ENCODE results near the gene PPAT. TPM values are rescaled to one million over a fixed set of nuclear protein-coding genes. Genes with fewer than 3 reads are reported as not detected.
"Not testable (repeated sequence)": the region's sequence is repeated elsewhere in the genome, so short reads cannot be mapped to it uniquely, and the experiment has no call there.

Gene PPAT
- total RNA-seq, 1 donor from 2014 or later: 4.7 TPM

DNA sequence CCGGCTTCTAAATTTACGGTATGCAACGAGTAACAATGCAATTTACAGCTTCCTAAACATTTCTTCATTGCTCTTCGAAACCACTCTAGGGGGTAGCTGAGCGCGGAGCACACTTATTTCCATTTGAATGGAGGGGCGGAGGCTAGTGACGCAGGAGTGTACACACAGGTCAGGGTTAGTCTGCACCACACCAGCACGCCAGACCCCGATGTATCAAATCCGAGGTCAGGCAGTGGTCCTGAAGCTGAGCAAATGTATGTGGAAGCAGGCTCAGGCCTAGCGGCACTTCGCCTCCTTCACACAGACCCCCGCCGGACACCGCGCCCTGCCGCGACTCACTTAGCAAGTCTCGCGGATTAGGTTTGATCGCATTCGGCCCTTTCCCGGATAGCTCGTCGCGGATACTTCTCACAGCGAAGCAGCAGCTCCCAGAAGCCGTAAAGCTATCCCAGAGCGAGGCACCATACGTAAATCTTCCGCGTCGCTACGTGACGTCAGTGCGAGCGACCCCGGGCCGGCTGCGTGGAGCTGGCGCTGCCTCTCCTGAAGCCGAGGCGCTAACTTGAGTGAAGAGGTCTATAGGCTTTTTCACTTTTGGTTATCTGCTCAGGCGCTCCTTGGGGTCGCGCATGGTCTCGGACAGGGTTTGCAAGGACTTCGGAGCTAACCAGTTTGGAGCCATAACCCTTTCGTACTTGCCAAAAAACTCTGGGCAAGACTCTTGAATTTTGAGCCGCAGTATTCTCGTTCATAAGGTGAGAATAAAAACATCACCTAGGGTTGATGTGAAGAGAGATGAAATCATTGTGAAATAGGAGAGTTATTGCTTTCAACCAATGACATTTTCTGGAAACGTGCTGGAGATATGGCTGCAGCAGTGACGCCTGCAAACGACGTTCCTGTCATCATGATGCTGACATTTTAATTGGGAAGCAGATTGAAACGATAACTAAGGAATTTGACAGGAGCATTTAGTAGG is 48.1 kb downstream of the PPAT start, which contains the start of gene AASDH:
Gene AASDH (minus strand): TSS at position 469 of the 979 bp plus-strand sequence. CDS start 3,192 bp downstream, outside the sequence.
- peak; percentile 95 for DNase-seq (ENCODE audit: low spot score)
- ATAC-seq: peak; percentile 96

DNA sequence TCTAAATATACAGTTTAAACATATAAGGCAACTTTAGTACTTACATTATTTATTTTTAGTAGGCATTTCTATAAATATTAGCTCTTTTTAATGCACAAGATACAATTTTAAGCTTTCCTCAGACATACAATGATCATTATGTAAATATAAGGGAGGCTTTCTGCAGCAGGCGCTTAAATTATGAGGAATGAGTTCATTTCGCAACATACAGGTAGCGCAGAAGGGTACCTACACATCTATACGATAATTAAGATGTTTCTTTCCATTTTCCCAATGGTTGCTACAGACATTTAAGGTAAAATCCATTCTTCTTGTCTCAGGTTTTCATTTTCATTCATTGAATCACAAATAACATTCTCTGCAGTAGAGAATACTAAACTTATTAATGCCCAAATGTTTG is 49.3 kb downstream of the PPAT start:
- no peak for DNase-seq (ENCODE audit: low spot score)
- no peak for ATAC-seq

DNA sequence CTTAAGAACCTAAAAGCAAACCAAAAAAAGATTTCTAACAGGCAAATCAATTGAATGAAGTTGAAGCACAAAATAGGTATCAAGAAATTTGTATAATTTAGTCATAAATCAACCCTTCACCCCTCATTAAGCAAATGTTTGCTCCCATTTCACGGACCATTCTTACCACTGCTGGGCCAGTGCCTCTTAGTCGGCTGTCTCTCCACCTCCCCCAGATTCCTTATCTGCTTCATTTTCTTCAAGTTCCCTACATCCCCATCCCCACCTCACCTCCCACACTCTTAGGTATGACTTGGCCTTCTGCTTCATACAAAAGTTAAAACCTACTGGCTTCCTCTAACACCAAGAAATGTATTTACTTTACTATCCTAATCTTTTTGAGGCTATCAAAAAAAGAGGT is 60.0 kb downstream of the PPAT start:
- ATAC-seq: no peak
- no peak for DNase-seq (ENCODE audit: low spot score)

DNA sequence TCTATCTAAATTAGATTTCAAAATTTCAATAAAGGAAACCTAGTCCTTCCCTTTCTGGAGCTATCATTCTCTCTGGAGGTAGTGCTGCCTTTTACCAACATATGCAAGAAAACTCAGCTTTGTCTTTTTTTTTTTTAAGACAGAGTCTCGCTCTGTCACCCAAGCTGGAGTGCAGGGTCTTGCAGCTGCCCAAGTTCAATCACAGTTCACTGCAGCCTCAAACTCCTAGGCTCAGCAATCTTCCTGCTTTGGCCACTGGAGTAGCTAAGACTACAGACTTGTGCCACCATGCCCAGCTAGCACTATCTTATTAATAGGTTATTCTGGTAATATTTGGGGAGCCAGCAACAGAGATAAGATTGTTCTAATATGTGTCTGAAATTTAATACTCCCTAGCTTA is 60.5 kb downstream of the PPAT start:
- no peak for ATAC-seq

DNA sequence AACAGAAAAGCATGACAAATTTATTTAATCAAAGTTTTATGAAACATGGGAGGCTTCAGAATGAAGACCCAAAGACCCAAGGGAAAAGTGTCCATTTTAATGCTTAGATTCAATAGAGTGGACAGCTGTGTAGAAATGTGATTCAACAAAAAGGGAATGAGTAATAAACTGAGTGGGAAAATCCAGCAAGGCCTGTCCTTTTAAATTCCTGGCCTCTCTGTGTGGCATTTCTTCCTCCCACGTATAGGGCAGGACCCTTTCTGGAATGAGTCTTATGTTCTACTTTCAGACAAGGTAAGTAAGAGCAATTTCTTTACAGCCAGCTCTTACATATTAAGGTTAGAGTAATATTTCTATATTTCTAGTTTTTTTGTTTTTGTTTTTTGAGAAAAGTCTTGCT is 62.6 kb downstream of the PPAT start:
- no peak for DNase-seq (ENCODE audit: low spot score)
- ATAC-seq: no peak

More for the DNA sequence above, 60.5 kb downstream of the PPAT start:
- no peak for DNase-seq (ENCODE audit: low spot score)

DNA sequence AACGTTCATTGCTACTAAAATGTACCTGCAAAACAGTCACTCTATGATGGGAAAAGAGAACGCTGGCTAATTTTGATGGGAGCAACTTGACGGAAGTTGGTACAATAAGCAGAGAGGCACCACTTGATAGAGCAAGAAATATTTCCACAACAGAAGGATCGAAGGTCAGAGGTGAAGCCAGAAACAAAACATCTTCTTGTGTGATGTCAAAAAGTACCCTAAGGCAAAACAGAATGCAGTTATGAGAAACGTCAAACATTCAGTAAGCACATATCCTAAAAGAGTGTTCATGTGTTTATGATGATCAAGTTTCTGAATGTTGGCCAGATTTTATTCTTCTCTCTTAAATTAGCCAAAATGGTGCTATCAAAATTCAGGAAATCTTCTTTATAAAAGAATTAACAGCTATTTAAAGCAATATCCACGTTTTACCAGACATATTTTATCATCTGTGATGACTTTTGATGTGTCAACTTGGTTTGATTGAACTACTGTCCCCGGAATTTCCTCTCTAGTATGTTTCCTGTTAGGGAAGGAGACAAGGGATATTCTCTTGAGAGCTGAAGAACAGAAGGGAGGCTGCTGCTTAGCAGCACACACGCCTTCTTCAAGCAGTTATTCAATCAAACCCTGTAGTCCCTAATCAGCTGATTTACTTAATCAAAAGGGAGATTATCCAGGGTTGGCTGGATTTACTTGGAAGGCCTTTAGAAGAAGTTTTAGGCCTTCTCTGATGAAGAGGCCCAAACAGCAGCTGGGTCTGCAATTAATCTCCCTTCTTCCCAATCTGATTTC is 63.8 kb downstream of the PPAT start:
- no peak for ATAC-seq
- DNase-seq (ENCODE audit: low spot score): no peak

DNA sequence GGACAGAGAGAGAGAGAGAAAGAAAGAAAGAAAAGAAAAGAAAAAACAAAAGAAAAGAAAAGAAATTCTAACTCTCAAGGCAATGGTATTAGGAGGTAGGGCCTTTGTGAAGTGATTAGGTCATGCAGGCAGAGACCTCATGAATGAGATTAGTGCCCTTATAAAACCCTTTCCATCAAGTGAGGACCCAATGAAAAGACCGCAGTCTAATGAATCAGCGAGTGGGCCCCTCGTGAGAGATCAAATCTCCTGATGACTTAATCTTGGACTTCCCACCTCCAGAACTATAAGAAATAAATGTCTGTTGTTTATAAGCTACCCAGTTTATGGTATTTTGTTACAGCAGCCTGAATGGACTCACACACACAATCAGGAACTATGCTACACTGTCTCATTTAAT is 65.0 kb downstream of the PPAT start:
- ATAC-seq (no peak), DNase-seq (ENCODE audit: low spot score) (no peak)

DNA sequence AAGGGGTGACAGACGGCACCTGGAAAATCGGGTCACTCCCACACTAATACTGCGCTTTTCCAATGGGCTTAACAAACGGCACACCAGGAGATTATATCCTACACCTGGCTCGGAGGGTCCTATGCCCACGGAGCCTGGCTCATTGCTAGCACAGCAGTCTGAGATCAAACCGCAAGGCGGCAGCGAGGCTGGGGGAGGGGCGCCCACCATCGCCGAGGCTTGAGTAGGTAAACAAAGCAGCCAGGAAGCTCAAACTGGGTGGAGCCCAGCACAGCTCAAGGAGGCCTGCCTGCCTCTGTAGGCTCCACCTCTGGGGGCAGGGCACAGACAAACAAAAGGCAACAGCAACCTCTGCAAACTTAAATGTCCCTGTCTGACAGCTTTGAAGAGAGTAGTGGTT is 72.4 kb downstream of the PPAT start:
- not testable (repeated sequence) for DNase-seq (ENCODE audit: low spot score); ATAC-seq

DNA sequence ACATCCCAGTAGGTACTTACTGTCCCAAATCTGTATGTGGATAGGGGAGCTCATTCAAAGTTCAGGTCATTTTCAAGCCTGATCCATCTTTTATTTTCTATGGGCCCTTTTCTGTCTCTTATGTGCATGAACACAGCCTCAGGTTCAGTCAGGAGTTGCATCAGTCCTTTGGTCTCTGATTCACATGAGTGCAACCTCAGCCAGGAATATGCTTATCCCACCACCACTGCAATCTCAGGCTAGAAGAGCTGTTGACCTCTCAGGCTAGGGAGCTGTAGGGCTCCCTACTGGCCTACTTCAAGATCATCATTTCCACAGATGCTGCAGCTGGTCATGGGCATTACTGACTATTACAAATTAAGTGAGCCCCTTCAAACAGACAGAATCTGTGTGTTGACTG is 75.3 kb downstream of the PPAT start:
- no peak for ATAC-seq

DNA sequence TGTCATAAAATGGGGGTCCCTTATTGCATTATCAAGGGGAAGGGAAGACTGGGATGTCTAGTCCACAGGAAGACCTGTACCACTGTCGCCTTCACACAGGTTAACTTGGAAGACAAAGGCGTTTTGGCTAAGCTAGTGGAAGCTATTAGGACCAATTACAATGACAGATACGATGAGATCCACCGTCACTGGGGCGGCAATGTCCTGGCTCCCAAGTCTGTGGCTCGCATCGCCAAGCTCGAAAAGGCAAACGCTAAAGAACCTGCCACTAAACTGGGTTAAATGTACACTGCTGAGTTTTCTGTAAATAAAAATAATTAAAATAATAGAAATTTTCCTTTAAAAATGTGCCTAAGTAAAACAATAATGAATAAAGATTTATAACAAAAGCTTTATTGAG is 78.8 kb downstream of the PPAT start:
- ATAC-seq (no peak), DNase-seq (ENCODE audit: low spot score) (no peak)

More for the DNA sequence above, 75.3 kb downstream of the PPAT start:
- DNase-seq (ENCODE audit: low spot score): no peak

DNA sequence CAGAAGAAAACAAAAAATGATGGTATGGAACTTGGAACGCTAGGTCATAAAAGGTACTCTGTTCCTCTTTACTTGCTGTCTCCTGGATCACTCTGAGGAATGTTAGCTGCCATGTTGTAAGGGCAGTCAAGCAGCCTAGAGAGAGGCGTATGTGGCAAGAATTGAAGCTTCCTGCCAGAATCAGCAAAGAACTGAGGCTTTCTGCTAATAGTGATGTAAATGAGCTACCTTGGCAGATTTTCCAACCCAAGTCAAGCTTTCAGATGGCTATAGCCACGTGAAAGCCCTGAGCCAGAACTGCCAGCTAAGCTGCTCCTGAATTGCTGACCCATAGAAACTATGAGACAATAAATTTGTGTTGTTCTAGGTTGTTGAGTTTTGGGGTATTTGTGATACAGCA is 86.8 kb downstream of the PPAT start:
- DNase-seq (ENCODE audit: low spot score): no peak
- ATAC-seq: no peak

DNA sequence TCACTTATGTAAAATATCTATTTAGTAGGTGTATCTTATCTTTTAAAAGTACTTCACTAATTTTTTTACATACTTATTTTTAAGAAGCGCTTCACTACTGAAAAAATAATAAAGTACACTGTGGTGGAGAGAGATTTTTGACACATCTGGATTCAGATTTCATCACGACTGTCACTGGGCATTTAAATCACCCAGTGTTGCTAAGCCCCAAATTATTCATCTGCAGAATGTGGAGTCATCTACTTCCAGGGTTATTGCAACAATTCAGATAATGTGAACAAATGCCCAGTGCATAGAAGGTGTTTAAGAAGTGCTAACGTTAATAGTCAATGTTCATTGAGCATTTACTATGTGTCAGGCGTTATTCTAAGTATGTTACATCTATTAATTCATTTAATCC is 90.0 kb downstream of the PPAT start:
- DNase-seq (ENCODE audit: low spot score): no peak
- ATAC-seq: no peak

Other genes with a start within 250 kb of the PPAT start
- 5.4 TPM for gene AASDH, start 48.1 kb downstream of the PPAT start, total RNA-seq
- gene PAICS, start 645 bp upstream of the PPAT start, total RNA-seq: 46.4 TPM
- gene SRP72, start 32.0 kb upstream of the PPAT start, total RNA-seq: 40.1 TPM
- 0.13 TPM for gene ARL9, start 70.2 kb upstream of the PPAT start, total RNA-seq
- 0.30 TPM for gene HOPX, start 245.7 kb upstream of the PPAT start, total RNA-seq

All from left lobe of liver (tissue), 2 donors.